Measurements from ENCODE around the gene CDR2. TPM values are rescaled to one million over a fixed set of nuclear protein-coding genes. Genes with fewer than 3 reads are reported as not detected.

The CDR2 gene
- total and polyA plus RNA-seq, 9 of the 15 experiments (the other 6 are each of a cell fraction or from before 2014, with no cell fraction given): 4.6 to 30.3 (median 19.9) TPM

DNA sequence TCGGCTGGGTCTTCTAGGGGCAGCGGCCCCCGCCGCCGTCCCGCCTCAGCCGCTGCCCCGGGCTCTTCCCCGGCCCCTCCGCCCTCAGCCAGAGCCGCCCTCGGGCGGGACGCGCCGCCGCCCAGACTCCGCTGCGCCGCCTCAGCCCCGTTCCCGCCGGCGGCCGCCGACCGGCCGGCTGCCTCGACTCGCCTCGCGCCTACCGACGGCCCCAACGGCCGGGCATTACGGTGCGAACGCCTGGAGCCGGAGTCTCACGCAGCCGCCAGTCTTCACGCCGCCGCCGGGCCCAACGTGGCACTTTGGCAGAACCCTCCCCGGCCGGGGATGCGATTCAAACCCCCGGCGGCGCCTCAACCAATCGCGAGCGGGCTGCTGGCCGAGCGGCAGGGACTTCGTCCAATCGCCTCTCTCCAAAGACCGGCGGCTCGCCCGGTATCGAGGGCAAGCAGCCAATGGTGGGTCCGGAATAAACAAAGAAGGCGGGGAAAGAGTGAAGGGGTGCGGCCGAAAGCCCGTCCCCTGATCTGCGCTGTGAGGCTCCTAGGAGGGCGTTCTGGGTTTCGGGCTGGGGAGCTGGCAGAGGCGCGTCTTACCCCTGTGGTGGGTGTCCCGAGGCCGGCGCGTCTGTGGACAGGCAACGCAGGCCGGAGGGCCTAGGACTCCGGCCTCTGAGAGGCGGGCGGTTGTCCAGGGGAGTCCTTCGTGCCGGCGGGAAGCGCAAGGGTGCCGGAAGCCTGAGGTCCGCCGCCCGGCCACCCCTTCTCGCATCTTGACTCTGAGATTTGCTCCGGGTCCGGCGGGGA, at the start of gene CDR2 (continued):
- no peak for TF ChIP-seq MEF2A (IDR thresholded peaks at IDR 0.05; ENCODE audit: control insufficient read depth, low read depth, low read length)
- TF ChIP-seq ZNF445 (CRISPR knock-in tag; IDR thresholded peaks at IDR 0.05; ENCODE audit: low read depth): no peak
- TF ChIP-seq GATA2 (CRISPR knock-in tag; IDR thresholded peaks at IDR 0.05): no peak
- no peak for TF ChIP-seq ZNF75A (CRISPR knock-in tag; IDR thresholded peaks at IDR 0.05)
- TF ChIP-seq NR2C1 (IDR thresholded peaks at IDR 0.05): no peak
- no peak for TF ChIP-seq NR2C1 (tag; IDR thresholded peaks at IDR 0.05)
- no peak for TF ChIP-seq PYGO2 (tag; IDR thresholded peaks at IDR 0.05)
- no peak for TF ChIP-seq DACH1 (IDR thresholded peaks at IDR 0.05; ENCODE audit: partially characterized antibody)
- no peak for TF ChIP-seq TSC22D4 (tag; IDR thresholded peaks at IDR 0.05)
- TF ChIP-seq TRIM24 (IDR thresholded peaks at IDR 0.05): no peak
- TF ChIP-seq ZNF644 (tag; IDR thresholded peaks at IDR 0.05; ENCODE audit: low read depth): no peak
- no peak for TF ChIP-seq KAT2B (IDR thresholded peaks at IDR 0.05; ENCODE audit: low read depth, low read length)
- TF ChIP-seq CAMTA2 (CRISPR knock-in tag; conservative IDR thresholded peaks at IDR 0.05): no peak
- TF ChIP-seq BACH1 (tag; IDR thresholded peaks at IDR 0.05): no peak
- no peak for TF ChIP-seq PURB (CRISPR knock-in tag; IDR thresholded peaks at IDR 0.05; ENCODE audit: low read depth)
- TF ChIP-seq, protein P1, sequence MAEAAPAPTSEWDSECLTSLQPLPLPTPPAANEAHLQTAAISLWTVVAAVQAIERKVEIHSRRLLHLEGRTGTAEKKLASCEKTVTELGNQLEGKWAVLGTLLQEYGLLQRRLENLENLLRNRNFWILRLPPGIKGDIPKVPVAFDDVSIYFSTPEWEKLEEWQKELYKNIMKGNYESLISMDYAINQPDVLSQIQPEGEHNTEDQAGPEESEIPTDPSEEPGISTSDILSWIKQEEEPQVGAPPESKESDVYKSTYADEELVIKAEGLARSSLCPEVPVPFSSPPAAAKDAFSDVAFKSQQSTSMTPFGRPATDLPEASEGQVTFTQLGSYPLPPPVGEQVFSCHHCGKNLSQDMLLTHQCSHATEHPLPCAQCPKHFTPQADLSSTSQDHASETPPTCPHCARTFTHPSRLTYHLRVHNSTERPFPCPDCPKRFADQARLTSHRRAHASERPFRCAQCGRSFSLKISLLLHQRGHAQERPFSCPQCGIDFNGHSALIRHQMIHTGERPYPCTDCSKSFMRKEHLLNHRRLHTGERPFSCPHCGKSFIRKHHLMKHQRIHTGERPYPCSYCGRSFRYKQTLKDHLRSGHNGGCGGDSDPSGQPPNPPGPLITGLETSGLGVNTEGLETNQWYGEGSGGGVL (CRISPR knock-in tag; IDR thresholded peaks at IDR 0.05): no peak
- no peak for TF ChIP-seq ZNF695 (CRISPR knock-in tag; IDR thresholded peaks at IDR 0.05)
- TF ChIP-seq KLF16 (IDR thresholded peaks at IDR 0.05): no peak
- TF ChIP-seq ZNF584 (CRISPR knock-in tag; IDR thresholded peaks at IDR 0.05; ENCODE audit: low read depth): no peak
- TF ChIP-seq, protein P2, sequence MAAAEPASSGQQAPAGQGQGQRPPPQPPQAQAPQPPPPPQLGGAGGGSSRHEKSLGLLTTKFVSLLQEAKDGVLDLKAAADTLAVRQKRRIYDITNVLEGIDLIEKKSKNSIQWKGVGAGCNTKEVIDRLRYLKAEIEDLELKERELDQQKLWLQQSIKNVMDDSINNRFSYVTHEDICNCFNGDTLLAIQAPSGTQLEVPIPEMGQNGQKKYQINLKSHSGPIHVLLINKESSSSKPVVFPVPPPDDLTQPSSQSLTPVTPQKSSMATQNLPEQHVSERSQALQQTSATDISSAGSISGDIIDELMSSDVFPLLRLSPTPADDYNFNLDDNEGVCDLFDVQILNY (CRISPR knock-in tag; IDR thresholded peaks at IDR 0.05): no peak
- peak in 1 of 2 experiments; percentile 55; a peak in 2 of 4 replicates for TF ChIP-seq HDAC1 (IDR thresholded peaks at IDR 0.05)
- TF ChIP-seq ZNF444 (CRISPR knock-in tag; IDR thresholded peaks at IDR 0.05): no peak
- TF ChIP-seq RB1 (IDR thresholded peaks at IDR 0.05; ENCODE audit: low read depth): peak; percentile 96
- no peak for TF ChIP-seq LCOR (CRISPR knock-in tag; IDR thresholded peaks at IDR 0.05)
- TF ChIP-seq KLF10 (CRISPR knock-in tag; IDR thresholded peaks at IDR 0.05): no peak
- TF ChIP-seq CEBPG (CRISPR knock-in tag; IDR thresholded peaks at IDR 0.05): no peak
- no peak for TF ChIP-seq CEBPG (tag; conservative IDR thresholded peaks at IDR 0.05 in 1 of 2, IDR thresholded peaks at IDR 0.05 in 1 of 2)
- TF ChIP-seq, protein P3, sequence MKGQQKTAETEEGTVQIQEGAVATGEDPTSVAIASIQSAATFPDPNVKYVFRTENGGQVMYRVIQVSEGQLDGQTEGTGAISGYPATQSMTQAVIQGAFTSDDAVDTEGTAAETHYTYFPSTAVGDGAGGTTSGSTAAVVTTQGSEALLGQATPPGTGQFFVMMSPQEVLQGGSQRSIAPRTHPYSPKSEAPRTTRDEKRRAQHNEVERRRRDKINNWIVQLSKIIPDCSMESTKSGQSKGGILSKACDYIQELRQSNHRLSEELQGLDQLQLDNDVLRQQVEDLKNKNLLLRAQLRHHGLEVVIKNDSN (CRISPR knock-in tag; IDR thresholded peaks at IDR 0.05): no peak
- no peak for TF ChIP-seq SRSF3 (IDR thresholded peaks at IDR 0.05; ENCODE audit: insufficient read depth, low read length)
